Pancreas (tissue), 10 donors: ENCODE measurements around the gene FAM168A. TPM values are rescaled to one million over a fixed set of nuclear protein-coding genes. Genes with fewer than 3 reads are reported as not detected.

Experiments
- ATAC-seq, 4 donors: fragments of 200-7000 bp; cut with Tn5 transposase; one replicate each; pipeline versions ENCODE4 v1.8.0 to v1.9.1; 2020; ENCODE audit warnings: mild to moderate bottlenecking in 4 of 4, moderate library complexity in 4 of 4
- DNase-seq, 6 donors: peaks; one replicate each; pipeline ENCODE4 v3.0.0-alpha.2; 2020
- FAIRE-seq: peaks from 2 replicates; lab custom pipeline; 2012; peaks lifted over from hg19 to GRCh38; lab: Jason Lieb, UNC
- H3K27ac ChIP-seq, 4 donors: fragments of 200-600 bp; sonication (generic); 1 replicate in 3 of 4; 2 replicates in 1 of 4; pipeline versions ENCODE4 v1.5.0 to v1.8.0; 2020
- H3K27me3 ChIP-seq, 4 donors: fragments of 200-600 bp; one replicate each; pipeline ENCODE4 v1.8.0; 2021
- H3K36me3 ChIP-seq, 3 donors: fragments of 200-600 bp; sonication (generic) in 1 of 3; one replicate each; pipeline versions ENCODE4 v1.5.0 to v1.8.0; 2020 to 2021
- H3K4me1 ChIP-seq, 3 donors: fragments of 200-600 bp; one replicate each; pipeline ENCODE4 v1.8.0; 2021
- H3K4me3 ChIP-seq, 4 donors: fragments of 200-600 bp; sonication (generic) in 2 of 4; one replicate each; pipeline versions ENCODE4 v1.5.0 to v1.8.0; 2020 to 2021
- H3K9me3 ChIP-seq, 4 donors: fragments of 200-600 bp; one replicate each; pipeline ENCODE4 v1.8.0; 2021
- WGBS, 2 donors: extraction: QIAGEN DNeasy Blood & Tissue Kit; methylation state at CpG; one replicate each; pipeline ENCODE4 v1.1.7; 2013; 5-methylcytosine and 5-hydroxymethylcytosine counted together
- intact Hi-C, 3 donors: fragments of 100-400 bp; cut with DNase I; formaldehyde crosslinking; loops; one replicate each; pipeline versions ENCODE4 v1.11.1 to v1.14.2; 2022
- polyA plus RNA-seq, 2 donors: library from polyadenylated mRNA; stranded (reverse); fragments of 200-250 nt; gene quantifications; one replicate each; pipeline ENCODE4 v1.2.3, GENCODE V29; 2013
- total RNA-seq, 6 donors: library from RNA; stranded (reverse); fragmentation: NEBNext Ultra II Directional in 4 of 6; extraction: Animal tissue kit (Norgen Biotek cat#: 25700) in 4 of 6; gene quantifications; one replicate each; pipeline versions ENCODE4 v1.2.1 to v1.2.4, GENCODE V29; 2021 to 2023
- TF ChIP-seq, protein P1 (sequence below), 4 donors: fragments of 200-600 bp; sonication (generic) in 3 of 4; IDR thresholded peaks; one replicate each; pipeline versions ENCODE4 v1.5.0 to v1.8.0; 2021; ENCODE audit warnings: antibody characterized with exemption in 4 of 4
- donor health status: healthy with polysubstance abuse.
- donor health status: DM: no; HTN: no; CAD: no; lungs with moderate emphysema.
- donor health status: DM: no; HTN: no; CAD: no.
- donor health status: control.
- donor health status: control.
- donor health status: Bipolar disorder and iron deficiency.
- donor health status: DM: yes; HTN: yes; CAD: no.
- donor health status: DM: no; HTN: no; CAD: no.
- donor health status: DM: no; HTN: no; CAD: no.
- donor health status: DM: yes; HTN: yes; CAD: no.

FAM168A gene
- total and polyA plus RNA-seq, 8 donors: 4.9 to 22.5 (median 13.4) TPM

- FAIRE-seq (no peak), DNase-seq (no peak), ATAC-seq (no peak)
- H3K36me3 ChIP-seq: no peaks in the 10 kb centered on the region
- H3K9me3 ChIP-seq: no peaks in the 10 kb centered on the region
- H3K4me3 ChIP-seq: no peak overlapping the region
- no peaks in the 10 kb centered on the region for H3K27me3 ChIP-seq
- peaks cover 0 to 4% (median 0%) of the 10 kb centered on the region in 3 donors for H3K4me1 ChIP-seq
- peak overlapping the region in 2 of 4 donors; percentile 7 to 12 for H3K27ac ChIP-seq
- WGBS, 2 donors: 85 to 90% methylated on average over 21 of the region's 21 CpGs
- TF ChIP-seq, protein P1, sequence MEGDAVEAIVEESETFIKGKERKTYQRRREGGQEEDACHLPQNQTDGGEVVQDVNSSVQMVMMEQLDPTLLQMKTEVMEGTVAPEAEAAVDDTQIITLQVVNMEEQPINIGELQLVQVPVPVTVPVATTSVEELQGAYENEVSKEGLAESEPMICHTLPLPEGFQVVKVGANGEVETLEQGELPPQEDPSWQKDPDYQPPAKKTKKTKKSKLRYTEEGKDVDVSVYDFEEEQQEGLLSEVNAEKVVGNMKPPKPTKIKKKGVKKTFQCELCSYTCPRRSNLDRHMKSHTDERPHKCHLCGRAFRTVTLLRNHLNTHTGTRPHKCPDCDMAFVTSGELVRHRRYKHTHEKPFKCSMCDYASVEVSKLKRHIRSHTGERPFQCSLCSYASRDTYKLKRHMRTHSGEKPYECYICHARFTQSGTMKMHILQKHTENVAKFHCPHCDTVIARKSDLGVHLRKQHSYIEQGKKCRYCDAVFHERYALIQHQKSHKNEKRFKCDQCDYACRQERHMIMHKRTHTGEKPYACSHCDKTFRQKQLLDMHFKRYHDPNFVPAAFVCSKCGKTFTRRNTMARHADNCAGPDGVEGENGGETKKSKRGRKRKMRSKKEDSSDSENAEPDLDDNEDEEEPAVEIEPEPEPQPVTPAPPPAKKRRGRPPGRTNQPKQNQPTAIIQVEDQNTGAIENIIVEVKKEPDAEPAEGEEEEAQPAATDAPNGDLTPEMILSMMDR (IDR thresholded peaks at IDR 0.05): no peak
- intact Hi-C loops: no loop called here
These were observed 210.2 kb downstream of the FAM168A start for GRCh38 chr11:73387594-73388264.

GRCh38 chr11:73386546-73386945 is 211.4 kb downstream of the FAM168A start:
- peak overlapping the region in 1 of 4 donors; percentile 27 for H3K27ac ChIP-seq
- ATAC-seq: no peak

DNA sequence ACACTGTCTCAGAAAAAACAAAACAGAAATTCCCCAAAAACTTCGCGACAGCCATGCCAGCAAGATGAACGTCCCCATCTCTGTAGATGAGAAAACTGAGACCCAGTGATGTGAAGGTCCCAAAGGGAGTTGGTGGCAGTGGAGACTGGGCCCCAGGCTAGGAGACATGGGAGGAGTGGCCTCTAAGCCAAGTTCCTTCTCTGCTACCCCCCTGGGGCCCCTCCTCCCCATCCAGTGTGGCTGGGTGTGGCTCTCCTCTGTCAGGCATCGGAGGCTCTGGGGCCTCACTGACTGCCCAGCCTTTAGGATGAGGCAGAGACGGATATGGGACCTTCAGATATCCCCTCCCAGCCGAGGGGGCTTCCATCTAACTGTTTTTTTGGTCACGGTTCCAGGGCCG is 211.9 kb downstream of the FAM168A start:
- Histone ChIP-seq H3K27ac (peak overlapping the region in 2 of 4 donors; percentile 27 to 39), H3K36me3 (no peaks in the 10 kb centered on the region), H3K27me3 (no peaks in the 10 kb centered on the region), H3K9me3 (no peaks in the 10 kb centered on the region), H3K4me3 (no peak overlapping the region), H3K4me1 (peaks cover 0 to 4% (median 0%) of the 10 kb centered on the region in 3 donors)
- intact Hi-C loops: no loop called here
- WGBS, 2 donors: 85 to 86% methylated on average over 8 of the region's 8 CpGs
- ATAC-seq: peak in 2 of 4 donors; percentile 45 to 49
- TF ChIP-seq, protein P1 (IDR thresholded peaks at IDR 0.05): no peak
- FAIRE-seq: no peak
- DNase-seq: peak in 1 of 6 donors; percentile 20

More at GRCh38 chr11:73386546-73386945, 211.4 kb downstream of the FAM168A start:
- 91 to 93% methylated on average over 8 of the region's 8 CpGs for WGBS, 2 donors
- H3K9me3 ChIP-seq: no peaks in the 10 kb centered on the region
- peaks cover 0 to 4% (median 0%) of the 10 kb centered on the region in 3 donors for H3K4me1 ChIP-seq
- TF ChIP-seq, protein P1 (IDR thresholded peaks at IDR 0.05): no peak
- intact Hi-C loops: no loop called here
- no peak overlapping the region for H3K4me3 ChIP-seq
- DNase-seq: no peak
- no peak for FAIRE-seq
- no peaks in the 10 kb centered on the region for H3K27me3 ChIP-seq
- H3K36me3 ChIP-seq: no peaks in the 10 kb centered on the region

GRCh38 chr11:73384872-73385689 is 212.8 kb downstream of the FAM168A start:
- FAIRE-seq: no peak
- H3K27ac ChIP-seq: peak overlapping the region in 2 of 4 donors; percentile 27 to 44
- TF ChIP-seq, protein P1 (IDR thresholded peaks at IDR 0.05): no peak
- peak in 3 of 4 donors; percentile 43 to 71 (median 63) for ATAC-seq
- H3K27me3 ChIP-seq: no peaks in the 10 kb centered on the region
- H3K9me3 ChIP-seq: no peaks in the 10 kb centered on the region
- no peak overlapping the region for H3K4me3 ChIP-seq
- H3K4me1 ChIP-seq: peaks cover 0 to 4% (median 0%) of the 10 kb centered on the region in 3 donors
- intact Hi-C loops: no loop called here
- no peaks in the 10 kb centered on the region for H3K36me3 ChIP-seq
- peak in 2 of 6 donors; percentile 66 to 69 for DNase-seq
- 65 to 77% methylated on average over 19 to 21 of the region's 21 CpGs for WGBS, 2 donors
